ENCODE measurements around the gene TMEM154. TPM values are rescaled to one million over a fixed set of nuclear protein-coding genes. Genes with fewer than 3 reads are reported as not detected.

The TMEM154 gene
- total RNA-seq, 4 donors from 2014 or later, result 1.3 to 4.5 (median 2.9) TPM

DNA sequence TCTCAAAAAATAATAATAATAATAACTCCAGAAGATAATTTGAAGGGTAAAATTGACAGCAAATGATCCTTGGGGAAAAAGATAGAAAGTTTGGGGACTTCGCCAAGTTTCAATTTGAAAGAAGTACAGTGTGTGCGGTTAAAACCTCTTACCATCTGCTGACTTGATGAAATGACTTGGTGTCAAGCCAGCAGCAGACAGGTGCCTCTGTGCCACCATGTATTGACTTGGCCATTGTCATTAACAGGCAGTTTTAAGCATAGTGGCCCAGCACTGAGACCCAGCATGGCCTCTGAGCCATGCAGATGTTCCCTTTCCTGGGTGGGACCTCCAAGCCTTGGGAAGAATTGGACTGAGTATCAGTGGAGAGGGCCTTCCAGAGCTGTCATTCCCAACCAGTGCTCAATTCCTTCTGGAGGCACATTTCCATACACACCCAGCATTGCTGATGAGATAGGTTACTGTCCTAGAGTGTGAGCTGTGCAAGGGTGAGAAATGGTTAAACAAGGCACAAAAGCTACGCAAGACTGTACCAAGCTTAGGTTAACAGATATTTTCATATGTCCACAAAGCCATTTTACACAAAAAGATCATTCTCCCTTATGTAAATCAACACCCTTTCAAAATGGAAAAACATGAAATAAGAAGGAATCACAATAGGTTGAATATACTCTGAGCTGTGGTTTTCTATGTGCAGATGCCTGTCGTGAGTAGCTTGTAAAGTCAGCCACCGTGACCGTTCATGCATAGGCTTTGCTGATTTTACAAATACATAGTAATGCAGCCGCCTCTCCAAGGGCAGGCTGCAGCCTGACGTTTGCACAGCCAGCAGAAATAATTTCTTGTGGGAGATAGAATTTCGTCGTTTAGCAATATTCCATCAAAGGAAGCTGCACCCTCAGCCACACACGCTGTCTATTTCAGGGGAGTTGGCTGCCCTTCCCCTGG is 84.5 kb downstream of the TMEM154 start:
- H3K36me3 ChIP-seq, result no peaks in the 10 kb centered on the region

DNA sequence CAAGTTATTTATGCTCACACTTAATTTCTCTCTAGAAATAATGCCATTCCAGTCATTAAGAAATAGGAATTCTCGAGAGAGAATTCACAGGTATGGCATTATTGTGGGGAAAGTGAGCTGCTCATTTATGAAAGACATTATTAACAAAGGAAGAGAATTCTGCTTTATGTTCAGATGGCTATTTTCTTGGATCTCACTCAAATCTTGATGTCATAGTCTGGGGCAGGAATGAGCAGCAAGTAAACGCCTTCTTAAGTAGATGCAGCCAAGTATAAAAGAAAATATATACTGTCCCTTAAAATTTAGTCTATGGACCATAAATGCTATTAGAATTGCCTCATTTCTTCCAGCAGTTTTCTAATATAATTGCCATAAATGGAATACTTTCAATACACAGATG is 85.7 kb downstream of the TMEM154 start:
- TF ChIP-seq POLR2A (IDR thresholded peaks at IDR 0.05), result no peak
- TF ChIP-seq, protein P1, sequence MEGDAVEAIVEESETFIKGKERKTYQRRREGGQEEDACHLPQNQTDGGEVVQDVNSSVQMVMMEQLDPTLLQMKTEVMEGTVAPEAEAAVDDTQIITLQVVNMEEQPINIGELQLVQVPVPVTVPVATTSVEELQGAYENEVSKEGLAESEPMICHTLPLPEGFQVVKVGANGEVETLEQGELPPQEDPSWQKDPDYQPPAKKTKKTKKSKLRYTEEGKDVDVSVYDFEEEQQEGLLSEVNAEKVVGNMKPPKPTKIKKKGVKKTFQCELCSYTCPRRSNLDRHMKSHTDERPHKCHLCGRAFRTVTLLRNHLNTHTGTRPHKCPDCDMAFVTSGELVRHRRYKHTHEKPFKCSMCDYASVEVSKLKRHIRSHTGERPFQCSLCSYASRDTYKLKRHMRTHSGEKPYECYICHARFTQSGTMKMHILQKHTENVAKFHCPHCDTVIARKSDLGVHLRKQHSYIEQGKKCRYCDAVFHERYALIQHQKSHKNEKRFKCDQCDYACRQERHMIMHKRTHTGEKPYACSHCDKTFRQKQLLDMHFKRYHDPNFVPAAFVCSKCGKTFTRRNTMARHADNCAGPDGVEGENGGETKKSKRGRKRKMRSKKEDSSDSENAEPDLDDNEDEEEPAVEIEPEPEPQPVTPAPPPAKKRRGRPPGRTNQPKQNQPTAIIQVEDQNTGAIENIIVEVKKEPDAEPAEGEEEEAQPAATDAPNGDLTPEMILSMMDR (IDR thresholded peaks at IDR 0.05), result no peak
- no peak overlapping the region for H3K4me3 ChIP-seq
- intact Hi-C loops (cut with DNase I; ENCODE audit: low total_unique reads), result no loop called here
- no peaks in the 10 kb centered on the region for H3K36me3 ChIP-seq
- no peak overlapping the region for H3K27ac ChIP-seq
- no peak for DNase-seq
- no peaks in the 10 kb centered on the region for H3K9me3 ChIP-seq
- no peaks in the 10 kb centered on the region for H3K4me1 ChIP-seq
- H3K27me3 ChIP-seq, result no peaks in the 10 kb centered on the region

More for the DNA sequence above, 84.5 kb downstream of the TMEM154 start:
- intact Hi-C loops (cut with DNase I; ENCODE audit: low total_unique reads), result no loop called here
- no peak overlapping the region for H3K27ac ChIP-seq
- DNase-seq, result no peak
- H3K27me3 ChIP-seq, result no peaks in the 10 kb centered on the region
- TF ChIP-seq, protein P1 (IDR thresholded peaks at IDR 0.05), result no peak
- no peak for TF ChIP-seq POLR2A (IDR thresholded peaks at IDR 0.05)
- H3K4me3 ChIP-seq, result no peak overlapping the region
- H3K9me3 ChIP-seq, result no peaks in the 10 kb centered on the region
- H3K4me1 ChIP-seq, result no peaks in the 10 kb centered on the region

DNA sequence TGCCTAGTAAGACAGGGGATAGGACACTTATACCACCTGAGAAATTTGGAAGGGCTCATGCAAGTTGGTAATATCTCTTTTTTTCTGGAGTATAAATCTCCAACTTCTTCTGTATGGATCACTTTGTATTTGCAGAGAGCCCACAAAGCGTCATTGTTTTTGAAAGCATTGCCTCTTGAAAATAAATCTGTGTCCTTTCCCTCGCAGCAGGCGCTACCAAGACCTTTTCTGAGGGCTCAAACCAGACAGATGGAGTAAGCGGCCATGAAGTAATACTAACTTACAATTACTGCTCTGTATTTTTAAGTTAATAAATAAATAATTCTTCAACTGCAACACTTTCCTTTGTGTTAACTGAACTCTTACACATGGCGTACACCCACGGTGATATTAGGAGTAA is 87.9 kb downstream of the TMEM154 start:
- no peaks in the 10 kb centered on the region for H3K9me3 ChIP-seq
- no peak overlapping the region for H3K4me3 ChIP-seq
- TF ChIP-seq, protein P1 (IDR thresholded peaks at IDR 0.05), result no peak
- TF ChIP-seq POLR2A (IDR thresholded peaks at IDR 0.05), result no peak
- no peaks in the 10 kb centered on the region for H3K27me3 ChIP-seq
- no peak overlapping the region for H3K27ac ChIP-seq
- H3K36me3 ChIP-seq, result no peaks in the 10 kb centered on the region
- no peak for DNase-seq
- intact Hi-C loops (cut with DNase I; ENCODE audit: low total_unique reads), result no loop called here
- no peaks in the 10 kb centered on the region for H3K4me1 ChIP-seq

DNA sequence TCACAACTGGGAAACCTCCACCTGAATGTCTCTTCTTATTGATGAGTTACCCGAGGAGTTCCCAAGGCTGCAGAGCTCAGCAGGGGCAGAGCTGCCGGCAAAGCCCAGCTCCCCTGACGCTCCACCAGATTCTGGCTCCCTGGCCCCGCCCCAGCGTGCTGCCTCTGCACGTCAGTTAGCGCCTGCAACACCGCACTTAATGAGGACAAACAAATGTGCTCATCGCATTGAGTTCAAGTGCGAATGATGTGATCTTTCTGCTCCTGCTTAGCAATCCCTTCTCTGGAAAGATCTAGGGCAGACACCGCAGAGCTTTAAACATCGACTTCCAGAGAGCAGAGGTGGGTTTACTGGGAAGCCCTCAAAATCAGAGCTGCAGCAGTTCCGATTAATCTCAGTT is 88.4 kb downstream of the TMEM154 start:
- Histone ChIP-seq H3K4me3 (no peak overlapping the region), H3K27ac (no peak overlapping the region), H3K4me1 (no peaks in the 10 kb centered on the region), H3K36me3 (no peaks in the 10 kb centered on the region), H3K9me3 (no peaks in the 10 kb centered on the region), H3K27me3 (no peaks in the 10 kb centered on the region)
- intact Hi-C loops (cut with DNase I; ENCODE audit: low total_unique reads), result no loop called here
- no peak for TF ChIP-seq POLR2A (IDR thresholded peaks at IDR 0.05)
- TF ChIP-seq, protein P1 (IDR thresholded peaks at IDR 0.05), result no peak
- DNase-seq, result peak in 1 of 2 donors; percentile 16

All from uterus (tissue), 4 donors.